Measurements from ENCODE around the gene ACOT7.
"Not testable (repeated sequence)": the region's sequence is repeated elsewhere in the genome, so short reads cannot be mapped to it uniquely, and the experiment has no call there.

ACOT7 gene

DNA sequence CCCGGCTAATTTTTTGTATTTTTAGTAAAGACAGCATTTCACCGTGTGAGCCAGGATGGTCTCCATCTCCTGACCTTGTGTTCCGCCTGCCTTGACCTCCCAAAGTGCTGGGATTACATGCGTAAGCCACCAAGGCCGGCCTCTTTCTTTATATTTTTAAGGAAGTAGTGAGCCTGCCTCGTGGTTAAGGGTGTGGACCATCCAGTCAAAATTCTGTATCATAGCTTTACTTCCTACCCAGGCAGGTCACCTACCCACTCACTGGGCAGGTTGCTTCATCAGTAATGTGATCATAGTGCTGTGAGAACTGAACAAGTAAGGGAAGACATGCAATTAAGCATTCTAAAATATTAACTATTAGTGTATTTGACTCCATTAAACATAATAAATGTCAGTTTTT is 8.1 kb upstream of the ACOT7 start:
- DNase-seq (ENCODE audit: low read depth in 2 of 2, low spot score in 1 of 2): no peak

DNA sequence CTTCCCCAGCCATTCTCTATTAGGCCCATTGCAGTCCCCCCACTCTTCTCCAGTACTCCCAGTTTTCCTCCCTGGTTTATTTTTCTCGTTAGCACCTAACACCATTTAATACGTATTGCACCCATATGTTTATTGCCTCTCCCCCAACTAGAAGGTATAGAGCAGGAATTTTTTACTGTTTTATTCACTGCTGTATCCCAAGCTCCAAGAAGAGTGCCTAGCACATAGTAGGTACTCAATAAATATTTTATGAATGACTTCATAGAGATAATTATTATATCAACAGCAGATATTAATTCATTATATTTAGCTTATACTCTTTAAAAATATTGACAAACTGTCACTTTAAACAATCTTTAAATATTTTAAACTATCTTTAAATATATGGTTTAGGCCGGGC is 5.7 kb upstream of the ACOT7 start:
- DNase-seq (ENCODE audit: low read depth in 2 of 2, low spot score in 1 of 2): no peak

DNA sequence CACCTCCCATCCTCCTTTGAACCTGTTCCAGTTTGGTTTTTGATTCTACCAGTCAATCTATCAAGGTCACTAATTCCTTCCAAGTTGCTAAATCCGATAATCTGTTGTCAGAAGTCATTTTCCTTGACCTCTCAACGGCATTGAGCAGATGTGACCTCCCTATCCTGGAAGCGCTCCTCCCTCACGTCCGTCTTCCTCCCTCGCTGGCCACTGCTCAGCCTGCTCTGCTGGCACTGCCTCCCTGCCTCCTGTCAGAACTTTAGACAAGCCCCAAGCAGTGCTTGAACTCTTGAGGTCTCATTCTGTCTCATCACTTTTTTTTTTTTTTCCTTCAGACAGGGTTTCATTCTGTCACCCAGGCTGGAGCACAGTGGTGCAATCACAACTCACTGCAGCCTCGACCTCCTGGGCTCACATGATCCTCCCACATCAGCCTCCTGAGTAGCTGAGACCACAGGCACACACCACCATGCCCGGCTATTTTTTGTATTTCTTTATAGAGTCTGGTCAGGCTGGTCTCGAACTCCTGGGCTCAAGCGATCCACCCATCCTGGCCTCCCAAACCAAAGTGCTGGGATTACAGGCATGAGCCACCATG is 4.4 kb upstream of the ACOT7 start:
- DNase-seq (ENCODE audit: low read depth in 2 of 2, low spot score in 1 of 2): no peak

DNA sequence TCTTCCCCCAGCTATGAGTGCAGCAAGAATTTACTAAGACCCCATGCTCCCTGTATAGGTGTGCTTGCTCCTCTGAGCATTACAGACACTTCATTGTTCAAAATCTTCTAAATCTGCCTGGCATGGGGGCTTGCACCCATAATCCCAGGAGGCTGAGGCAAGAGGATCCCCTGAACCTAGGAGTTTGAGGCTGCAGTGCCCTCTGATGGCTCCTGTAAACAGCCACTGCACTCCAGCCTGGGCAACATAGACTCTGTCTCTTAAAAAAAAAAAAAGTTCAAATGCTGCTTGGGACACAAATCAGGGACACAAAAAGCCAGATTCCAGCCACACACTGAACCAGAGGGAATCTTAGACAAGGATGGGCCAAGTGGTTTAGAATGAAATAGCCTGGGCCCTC is 3.4 kb upstream of the ACOT7 start:
- no peak for DNase-seq (ENCODE audit: low read depth in 2 of 2, low spot score in 1 of 2)

DNA sequence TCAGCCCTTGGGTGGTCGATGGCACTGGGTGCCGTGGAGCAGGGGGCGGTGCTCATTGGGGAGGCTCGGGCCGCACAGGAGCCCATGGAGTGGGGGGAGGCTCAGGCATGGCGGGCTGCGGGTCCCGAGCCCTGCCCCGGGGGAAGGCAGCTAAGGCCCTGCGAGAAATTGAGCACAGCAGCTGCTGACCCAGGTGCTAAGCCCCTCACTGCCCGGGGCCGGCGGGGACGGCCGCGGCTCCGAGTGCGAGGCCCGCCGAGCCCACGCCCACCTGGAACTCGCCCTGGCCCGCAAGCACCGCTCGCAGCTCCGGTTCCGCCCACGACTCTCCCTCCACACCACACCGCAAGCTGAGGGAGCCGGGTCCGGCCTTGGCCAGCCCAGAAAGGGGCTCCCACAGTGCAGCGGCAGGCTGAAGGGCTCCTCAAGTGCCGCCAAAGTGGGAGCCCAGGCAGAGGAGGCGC is 2.2 kb upstream of the ACOT7 start:
- not testable (repeated sequence) for DNase-seq (ENCODE audit: low read depth in 2 of 2, low spot score in 1 of 2)

DNA sequence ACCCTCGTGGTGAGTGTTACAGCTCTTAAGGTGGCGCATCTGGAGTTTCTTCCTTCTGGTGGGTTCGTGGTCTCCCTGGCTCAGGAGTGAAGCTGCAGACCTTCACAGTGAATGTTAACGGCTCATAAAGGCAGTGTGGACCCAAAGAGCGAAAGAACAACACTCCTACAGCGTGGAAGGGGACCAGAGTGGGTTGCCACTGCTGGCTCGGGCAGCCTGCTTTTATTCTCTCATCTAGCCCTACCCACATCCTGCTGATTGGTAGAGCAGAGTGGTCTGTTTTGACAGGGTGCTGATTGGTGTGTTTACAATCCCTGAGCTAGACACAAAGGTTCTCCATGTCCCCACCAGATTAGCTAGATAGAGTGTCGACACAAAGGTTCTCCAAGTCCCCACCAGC is 1.6 kb upstream of the ACOT7 start:
- not testable (repeated sequence) for DNase-seq (ENCODE audit: low read depth in 2 of 2, low spot score in 1 of 2)

DNA sequence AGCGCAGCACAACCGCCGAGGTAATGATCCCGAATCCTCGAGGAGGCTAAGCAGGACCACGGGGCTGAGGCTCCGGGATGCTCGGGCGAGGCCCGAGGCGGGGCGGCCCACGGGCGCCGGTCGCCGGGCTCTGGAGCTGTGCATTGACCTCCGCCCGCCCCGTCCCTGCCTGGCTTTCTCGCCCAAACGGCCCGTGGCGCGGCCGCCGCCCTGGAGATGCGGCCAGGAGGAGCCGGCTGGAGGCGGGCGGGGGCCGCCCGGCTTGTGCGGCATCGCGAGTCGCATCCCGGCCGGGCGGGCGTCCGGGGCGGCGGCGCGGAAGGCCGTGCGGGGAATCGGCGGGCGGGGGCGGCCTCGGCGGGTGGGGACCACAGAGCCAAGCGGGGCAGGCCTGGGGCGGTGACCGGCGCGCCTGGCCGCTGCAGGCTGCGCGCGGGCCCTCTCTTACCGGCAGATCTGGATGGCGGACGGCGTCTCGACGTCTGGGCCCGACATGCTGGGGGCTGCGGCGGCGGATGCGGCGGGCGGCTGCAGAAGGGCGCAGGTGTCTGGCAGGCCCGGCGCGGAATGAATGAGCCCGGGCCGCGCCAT is 663 bp downstream of the ACOT7 start:
- DNase-seq (ENCODE audit: low read depth in 2 of 2, low spot score in 1 of 2): no peak

DNA sequence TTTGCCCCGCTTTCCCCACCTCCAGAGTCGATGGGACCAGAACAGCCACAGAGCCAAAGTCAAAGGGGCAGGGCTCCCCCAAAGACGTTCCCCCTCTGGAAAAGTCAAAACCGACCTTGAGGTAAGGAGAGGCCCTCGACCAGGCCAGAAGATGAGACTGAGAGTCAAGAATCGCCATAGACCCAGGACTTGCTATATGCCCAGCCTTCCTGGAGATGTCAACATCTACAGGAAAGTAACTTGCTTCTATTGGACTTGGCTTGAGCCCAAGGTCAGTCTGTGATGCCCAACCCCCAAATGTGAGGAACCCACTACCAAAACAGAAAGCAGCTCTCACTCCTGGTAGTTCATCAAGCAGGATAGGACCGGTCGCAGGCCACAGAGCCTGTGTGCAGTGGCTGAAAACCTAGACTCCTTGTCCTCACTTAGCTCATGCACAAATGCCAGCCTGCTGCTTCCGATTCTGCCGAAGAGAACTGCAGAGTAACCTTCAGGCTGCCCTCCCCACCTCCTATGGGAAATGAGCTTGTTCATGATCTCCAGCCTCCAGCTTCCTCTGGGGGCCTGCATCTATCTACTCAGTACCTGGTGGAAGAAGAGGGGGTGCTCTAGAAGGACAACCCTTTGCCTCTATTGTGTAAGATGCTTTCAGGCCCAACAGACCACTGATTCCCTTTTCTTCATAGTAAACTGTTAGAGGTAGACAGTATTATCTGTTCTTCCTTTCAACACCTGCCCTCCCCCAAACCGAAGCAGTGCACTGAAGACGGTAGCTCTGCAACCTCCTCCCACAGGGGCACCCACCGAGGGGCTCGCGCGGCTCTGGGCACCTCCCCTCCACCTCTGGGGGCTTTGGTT is 1.4 kb downstream of the ACOT7 start:
- no peak for DNase-seq (ENCODE audit: low read depth in 2 of 2, low spot score in 1 of 2)

DNA sequence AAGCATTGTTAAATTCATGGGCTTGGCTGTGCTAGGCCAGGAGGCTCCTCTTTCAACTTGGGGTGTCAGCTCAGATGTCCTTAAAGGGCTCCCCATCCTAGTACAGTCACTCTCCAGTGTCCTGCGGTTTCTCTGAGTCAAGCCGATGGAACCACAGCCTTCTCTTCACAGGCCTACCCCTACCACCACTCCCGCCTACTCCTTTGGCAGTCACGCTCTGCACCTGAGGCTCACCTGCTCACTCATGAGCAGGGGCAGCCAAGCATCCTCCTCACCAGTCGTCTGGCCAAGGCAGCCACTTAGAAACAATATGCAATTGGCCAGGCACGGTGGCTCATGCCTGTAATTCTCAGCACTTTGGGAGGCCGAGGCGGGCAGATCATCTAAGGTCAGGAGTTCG is 3.6 kb downstream of the ACOT7 start:
- no peak for DNase-seq (ENCODE audit: low read depth in 2 of 2, low spot score in 1 of 2)

DNA sequence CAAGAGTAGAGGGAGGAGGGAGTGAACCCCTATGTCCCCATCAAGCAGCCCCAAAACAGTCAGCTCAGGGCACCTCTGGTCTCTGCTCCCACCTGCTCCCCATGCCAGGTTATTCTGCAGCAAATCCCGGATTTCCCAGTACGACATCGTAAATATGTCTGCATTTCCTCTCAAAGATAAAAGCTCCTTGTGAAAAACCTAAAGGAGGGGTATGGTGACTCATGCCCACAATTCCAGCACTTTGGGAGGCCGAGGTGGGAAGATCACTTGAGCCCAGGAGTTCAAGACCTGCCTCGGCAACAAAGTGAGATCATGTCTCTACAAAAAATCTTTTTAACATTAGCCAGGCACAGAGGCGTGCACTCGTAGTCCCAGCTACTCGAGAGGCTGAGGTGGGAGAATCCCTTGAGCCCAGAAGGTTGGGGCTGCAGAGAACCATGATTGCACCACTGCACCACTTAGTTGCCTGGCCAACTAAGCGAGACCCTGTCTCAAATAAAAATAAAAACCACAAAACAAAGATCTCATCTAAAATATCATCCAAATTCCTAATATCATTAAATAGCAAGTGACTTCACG is 7.1 kb downstream of the ACOT7 start:
- no peak for DNase-seq (ENCODE audit: low read depth in 2 of 2, low spot score in 1 of 2)

DNA sequence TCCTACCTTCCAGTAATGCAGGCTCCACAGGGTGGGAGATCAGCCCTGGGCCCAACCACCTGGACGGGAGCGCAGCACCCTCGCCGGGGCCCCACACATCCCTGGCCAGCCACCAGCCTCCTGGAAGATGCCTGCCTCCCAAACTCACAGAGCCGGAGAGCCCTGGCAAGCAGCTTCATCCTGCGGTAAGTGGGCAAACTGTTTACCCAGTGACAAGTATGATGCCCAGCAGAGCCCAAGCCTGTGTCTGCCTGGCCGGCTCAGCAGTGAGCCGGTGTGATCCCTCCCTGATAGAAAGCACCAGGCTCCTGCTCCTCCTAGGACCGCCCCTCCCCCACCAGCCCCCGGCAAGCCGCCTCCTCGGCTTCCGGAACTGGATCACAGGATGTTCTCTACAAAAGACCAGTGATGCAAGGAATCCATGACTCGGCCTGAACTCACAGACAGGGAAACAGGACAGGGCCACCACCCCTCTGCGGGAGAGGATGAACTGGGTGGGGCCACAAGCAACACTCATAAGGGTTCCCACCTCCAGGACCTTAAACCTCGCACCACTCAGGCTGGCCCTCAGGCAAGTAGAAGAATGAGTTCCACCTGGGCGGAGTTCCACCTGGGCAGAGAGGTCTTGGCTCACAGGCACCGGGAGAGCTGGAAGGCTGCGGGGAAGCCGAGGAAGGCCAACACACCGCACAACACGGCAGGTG is 7.9 kb downstream of the ACOT7 start:
- no peak for DNase-seq (ENCODE audit: low read depth in 2 of 2, low spot score in 1 of 2)

DNA sequence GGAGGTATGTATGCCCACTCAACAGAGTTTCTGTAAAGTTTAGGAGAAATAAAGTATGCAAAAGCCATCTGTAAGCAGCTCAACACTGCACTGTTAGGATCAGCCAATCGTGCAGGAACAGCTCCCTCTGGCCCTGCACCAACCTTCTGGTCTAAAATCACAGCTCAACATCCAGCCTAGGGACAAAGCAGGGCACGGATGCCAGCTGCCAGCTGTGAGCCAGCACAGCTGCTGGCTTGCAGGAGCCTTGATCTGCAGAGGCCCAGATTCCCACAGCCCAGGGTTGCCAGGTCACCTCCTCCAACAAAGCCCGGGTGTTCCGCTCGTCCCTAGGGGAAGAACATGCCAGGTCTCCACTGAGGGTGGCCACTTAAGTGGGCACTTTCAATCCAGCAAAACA is 8.6 kb downstream of the ACOT7 start:
- DNase-seq (ENCODE audit: low read depth in 2 of 2, low spot score in 1 of 2): no peak

DNA sequence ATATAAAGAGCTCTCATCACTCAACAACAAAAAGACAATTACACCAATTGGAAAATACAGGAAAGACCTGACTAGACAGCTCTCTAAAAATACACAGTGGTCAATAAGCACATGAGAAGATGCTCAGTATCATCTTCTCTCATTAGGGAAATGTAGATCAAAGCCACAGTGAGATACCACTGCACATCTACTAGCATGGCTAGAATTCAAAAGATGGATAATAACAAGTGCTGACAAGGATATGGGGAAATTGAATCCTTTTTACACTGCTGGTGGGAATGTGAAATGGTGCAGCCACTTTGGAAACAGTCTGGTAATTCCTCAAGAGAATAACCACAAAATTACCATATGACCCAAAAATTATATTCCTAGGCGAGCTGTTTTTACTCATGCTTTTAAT is 9.4 kb downstream of the ACOT7 start:
- no peak for DNase-seq (ENCODE audit: low read depth in 2 of 2, low spot score in 1 of 2)

DNA sequence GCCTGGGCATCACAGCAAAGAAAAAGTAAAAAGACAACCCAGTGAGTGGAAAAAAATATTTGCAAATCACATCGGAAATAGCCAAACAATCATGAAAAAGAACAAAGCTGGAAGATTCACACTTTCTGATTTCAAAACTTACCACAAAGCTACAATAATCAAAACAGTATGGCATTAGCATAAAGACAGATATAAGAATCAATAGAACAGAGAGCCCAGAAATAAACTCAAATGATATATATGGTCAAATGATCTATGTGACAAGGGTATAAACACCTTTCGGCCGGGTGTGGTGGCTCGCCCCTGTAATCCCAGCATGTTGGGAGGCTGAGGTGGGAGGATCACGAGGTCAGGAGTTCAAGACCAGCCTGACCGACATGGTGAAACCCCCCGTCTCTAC is 13.5 kb downstream of the ACOT7 start:
- DNase-seq (ENCODE audit: low read depth in 2 of 2, low spot score in 1 of 2): no peak

DNA sequence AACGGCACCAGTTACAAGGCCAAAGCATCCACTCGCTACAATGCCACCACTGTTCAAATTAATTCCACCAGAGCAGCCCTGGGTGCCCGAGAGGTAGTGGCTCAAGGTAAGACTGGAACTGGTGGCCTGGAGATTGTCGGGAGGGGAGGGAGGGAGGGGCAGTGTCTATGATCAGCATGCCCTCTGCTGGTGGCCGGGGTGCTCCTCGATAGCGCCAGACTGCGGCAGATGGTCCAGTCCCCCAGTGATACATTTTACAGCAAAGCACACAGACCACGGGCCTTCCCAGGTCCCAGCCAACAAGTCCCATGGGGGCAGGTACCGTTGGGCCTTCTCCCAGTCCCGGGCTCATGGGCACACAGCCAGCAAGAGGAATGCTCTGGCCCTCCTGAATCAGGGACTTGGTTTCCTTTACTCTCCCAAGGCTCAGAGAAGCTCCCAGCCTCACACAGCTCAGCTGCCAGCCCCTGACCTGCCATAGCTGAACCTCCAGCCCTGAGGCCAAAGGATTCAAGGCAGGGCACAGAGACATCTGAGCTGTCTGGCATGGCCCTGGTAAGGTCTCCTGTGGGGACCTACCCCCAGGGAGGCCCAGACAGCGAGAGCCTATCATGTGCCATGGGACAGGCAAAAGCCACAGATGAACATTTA is 15.3 kb downstream of the ACOT7 start:
- no peak for DNase-seq (ENCODE audit: low read depth in 2 of 2, low spot score in 1 of 2)

DNA sequence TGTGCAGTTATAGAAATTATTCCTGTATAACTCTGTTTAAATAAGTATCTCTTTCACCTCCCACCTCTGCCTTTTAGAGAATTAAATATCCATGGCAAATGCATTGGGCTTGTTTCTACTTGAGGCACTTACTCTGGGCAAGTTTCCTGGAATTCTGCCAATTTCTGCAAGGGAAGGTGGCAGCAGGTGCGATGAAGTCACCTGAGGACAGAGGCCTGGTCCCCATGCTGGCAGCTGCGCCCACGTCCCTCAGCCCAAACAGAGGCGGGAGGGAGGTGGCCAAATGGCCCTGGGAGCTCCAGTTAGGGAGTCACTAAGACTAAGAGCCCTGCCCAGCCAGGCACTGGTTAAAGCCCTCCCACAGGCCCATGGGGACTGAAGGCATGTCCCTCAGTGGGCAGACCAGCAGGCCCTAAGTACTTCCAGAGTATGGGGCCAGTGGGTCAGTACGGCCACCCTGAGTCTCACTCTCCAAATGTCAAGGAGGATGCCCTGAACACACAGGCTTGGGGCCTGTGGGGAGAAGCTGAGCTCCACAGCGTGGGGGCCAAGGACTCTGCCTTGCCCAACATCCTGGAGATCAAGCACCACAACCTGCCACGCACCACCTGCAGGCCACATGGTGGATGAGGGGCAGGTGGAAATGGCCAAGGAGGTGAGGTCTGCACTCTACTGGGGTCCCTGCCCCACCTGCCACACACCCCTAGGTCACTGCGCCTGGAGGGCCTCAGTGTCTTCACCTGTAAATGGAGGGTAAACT is 19.4 kb downstream of the ACOT7 start:
- DNase-seq (ENCODE audit: low read depth in 2 of 2, low spot score in 1 of 2): no peak

DNA sequence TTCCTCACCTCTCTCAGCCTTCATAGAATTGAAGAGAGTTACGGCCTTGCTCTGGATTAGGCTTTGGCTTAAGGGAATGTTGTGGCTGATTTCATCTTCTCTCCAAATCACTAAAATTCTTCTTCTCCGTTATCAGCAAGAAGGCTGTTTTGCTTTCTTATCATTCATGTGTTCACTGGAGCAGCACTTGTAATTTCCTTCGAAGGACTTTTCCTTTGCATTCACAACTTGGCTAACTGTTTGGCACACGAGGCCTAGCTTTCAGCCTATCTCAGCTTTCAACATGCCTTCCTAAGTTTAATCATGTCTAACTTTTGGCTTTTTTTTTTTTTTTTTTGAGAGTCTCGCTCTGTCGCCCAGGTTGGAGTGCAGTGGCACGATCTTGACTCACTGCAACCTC is 21.3 kb downstream of the ACOT7 start:
- not testable (repeated sequence) for DNase-seq (ENCODE audit: low read depth in 2 of 2, low spot score in 1 of 2)

DNA sequence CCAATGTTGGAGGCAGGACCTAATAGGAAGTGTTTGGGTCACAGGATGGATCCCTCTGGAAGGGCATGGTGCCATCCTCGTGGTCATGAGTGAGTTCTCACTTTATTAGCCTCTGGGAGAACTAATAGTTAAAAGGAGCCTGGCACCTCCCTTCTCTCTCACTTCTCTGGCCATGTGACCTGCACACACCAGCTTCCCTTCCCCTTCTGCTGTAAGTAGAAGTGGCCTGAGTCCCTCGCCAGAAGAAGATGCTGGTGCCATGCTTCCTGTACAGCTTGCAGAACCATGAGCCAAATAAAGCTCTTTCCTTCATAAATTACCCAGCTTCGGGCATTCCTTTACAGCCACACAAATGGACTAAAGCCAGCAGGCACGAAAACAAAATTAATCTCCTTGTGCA is 23.6 kb downstream of the ACOT7 start:
- no peak for DNase-seq (ENCODE audit: low read depth in 2 of 2, low spot score in 1 of 2)

DNA sequence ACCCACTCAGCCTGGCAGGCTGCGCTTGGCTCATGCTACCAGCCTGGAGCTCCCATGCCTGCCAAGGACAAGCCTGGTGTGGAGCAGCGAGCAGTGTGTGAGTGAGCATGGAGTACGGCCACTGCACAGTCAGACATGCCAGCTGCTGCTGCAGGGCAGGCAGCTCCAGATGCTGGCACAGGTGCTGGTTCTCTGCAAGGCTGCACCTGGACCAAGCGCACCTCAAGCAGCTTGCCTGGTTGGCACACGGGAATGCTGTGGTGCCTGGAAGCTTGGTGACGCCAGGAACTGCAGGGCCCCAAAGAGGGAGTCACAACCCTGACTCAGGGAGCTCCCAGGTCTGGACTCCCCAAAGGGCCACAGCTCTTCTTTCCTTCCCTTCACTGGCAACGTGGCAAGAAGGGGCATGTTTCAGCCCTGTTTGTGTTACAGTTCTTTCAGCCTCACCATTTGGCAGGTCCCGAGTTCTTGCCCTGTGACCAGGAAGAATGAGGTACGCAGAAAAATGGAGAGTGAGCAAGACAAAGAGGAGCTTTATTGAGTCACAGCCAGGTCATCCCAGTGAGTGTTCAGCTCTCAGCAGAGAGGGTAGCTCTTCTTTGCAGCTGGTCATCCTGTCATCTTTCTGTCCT is 26.1 kb downstream of the ACOT7 start:
- DNase-seq (ENCODE audit: low read depth in 2 of 2, low spot score in 1 of 2): no peak

DNA sequence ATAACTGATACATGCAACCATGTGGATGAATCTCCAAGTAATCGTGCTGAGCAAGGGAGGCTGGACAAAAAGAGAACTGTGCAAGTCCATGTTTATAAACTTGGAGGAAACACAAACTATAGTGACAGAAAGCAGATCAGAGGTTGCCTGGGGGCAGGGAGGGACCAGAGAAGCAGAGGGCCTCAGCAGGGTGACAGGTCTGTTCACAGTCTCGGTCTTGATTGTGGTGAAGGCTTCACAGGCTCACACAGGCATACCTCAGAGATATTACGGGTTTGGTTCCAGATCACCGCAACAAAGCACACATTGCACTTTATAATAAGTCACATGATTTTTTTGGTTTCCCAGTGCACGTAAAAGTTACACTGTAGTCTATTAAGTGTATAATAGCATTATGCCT is 28.5 kb downstream of the ACOT7 start:
- no peak for DNase-seq (ENCODE audit: low read depth in 2 of 2, low spot score in 1 of 2)

All from stimulated activated CD8-positive, alpha-beta memory T cell treated with anti-CD3 and anti-CD28 coated beads, Interleukin-4, amount 100 ng/mL, for 4 hours (primary cell).